Measurements from ENCODE around the gene GRID1. TPM values are rescaled to one million over a fixed set of nuclear protein-coding genes. Genes with fewer than 3 reads are reported as not detected.

Gene GRID1
- total and polyA plus RNA-seq, 10 of the 15 experiments (the other 5 are each of a cell fraction or from before 2014, with no cell fraction given): 0.04 to 0.62 (median 0.08) TPM; not detected in 5

DNA sequence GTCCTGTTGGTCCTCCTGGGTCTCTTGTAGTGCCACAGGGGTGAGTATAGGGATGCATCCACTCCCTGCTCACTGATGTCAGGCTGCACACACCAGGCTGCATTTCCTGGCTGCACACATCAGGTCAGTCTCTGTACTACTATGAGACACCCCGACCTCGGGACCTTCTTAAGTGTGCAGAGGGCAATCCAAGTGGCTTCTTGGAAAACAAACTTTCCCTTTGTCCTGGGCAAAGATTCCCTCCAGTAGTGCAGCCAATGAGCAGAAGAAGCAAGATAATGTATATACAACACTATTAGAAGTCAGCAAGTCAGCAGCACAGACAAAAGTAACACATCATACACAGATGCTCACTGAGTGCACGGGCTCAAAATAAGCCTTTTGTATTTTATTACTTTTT lies 493.5 kb downstream of the GRID1 start (continued):
- TF ChIP-seq, protein P1, sequence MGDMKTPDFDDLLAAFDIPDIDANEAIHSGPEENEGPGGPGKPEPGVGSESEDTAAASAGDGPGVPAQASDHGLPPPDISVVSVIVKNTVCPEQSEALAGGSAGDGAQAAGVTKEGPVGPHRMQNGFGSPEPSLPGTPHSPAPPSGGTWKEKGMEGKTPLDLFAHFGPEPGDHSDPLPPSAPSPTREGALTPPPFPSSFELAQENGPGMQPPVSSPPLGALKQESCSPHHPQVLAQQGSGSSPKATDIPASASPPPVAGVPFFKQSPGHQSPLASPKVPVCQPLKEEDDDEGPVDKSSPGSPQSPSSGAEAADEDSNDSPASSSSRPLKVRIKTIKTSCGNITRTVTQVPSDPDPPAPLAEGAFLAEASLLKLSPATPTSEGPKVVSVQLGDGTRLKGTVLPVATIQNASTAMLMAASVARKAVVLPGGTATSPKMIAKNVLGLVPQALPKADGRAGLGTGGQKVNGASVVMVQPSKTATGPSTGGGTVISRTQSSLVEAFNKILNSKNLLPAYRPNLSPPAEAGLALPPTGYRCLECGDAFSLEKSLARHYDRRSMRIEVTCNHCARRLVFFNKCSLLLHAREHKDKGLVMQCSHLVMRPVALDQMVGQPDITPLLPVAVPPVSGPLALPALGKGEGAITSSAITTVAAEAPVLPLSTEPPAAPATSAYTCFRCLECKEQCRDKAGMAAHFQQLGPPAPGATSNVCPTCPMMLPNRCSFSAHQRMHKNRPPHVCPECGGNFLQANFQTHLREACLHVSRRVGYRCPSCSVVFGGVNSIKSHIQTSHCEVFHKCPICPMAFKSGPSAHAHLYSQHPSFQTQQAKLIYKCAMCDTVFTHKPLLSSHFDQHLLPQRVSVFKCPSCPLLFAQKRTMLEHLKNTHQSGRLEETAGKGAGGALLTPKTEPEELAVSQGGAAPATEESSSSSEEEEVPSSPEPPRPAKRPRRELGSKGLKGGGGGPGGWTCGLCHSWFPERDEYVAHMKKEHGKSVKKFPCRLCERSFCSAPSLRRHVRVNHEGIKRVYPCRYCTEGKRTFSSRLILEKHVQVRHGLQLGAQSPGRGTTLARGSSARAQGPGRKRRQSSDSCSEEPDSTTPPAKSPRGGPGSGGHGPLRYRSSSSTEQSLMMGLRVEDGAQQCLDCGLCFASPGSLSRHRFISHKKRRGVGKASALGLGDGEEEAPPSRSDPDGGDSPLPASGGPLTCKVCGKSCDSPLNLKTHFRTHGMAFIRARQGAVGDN (IDR thresholded peaks at IDR 0.05): no peak
- TF ChIP-seq SMAD5 (IDR thresholded peaks at IDR 0.05; ENCODE audit: low read depth) (no peak), TCF12 (IDR thresholded peaks at IDR 0.05; ENCODE audit: low read depth, low read length) (no peak), HDAC2 (IDR thresholded peaks at IDR 0.05) (no peak), EP300 (IDR thresholded peaks at IDR 0.05; ENCODE audit: borderline replicate concordance in 1 of 2, control insufficient read depth in 1 of 2, low read depth in 2 of 2, low read length in 2 of 2) (no peak), CBX5 (IDR thresholded peaks at IDR 0.05; ENCODE audit: low read depth) (no peak)
- TF ChIP-seq, protein P2, sequence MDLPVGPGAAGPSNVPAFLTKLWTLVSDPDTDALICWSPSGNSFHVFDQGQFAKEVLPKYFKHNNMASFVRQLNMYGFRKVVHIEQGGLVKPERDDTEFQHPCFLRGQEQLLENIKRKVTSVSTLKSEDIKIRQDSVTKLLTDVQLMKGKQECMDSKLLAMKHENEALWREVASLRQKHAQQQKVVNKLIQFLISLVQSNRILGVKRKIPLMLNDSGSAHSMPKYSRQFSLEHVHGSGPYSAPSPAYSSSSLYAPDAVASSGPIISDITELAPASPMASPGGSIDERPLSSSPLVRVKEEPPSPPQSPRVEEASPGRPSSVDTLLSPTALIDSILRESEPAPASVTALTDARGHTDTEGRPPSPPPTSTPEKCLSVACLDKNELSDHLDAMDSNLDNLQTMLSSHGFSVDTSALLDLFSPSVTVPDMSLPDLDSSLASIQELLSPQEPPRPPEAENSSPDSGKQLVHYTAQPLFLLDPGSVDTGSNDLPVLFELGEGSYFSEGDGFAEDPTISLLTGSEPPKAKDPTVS (IDR thresholded peaks at IDR 0.05; ENCODE audit: low read depth, low read length): no peak
- TF ChIP-seq, protein P3, sequence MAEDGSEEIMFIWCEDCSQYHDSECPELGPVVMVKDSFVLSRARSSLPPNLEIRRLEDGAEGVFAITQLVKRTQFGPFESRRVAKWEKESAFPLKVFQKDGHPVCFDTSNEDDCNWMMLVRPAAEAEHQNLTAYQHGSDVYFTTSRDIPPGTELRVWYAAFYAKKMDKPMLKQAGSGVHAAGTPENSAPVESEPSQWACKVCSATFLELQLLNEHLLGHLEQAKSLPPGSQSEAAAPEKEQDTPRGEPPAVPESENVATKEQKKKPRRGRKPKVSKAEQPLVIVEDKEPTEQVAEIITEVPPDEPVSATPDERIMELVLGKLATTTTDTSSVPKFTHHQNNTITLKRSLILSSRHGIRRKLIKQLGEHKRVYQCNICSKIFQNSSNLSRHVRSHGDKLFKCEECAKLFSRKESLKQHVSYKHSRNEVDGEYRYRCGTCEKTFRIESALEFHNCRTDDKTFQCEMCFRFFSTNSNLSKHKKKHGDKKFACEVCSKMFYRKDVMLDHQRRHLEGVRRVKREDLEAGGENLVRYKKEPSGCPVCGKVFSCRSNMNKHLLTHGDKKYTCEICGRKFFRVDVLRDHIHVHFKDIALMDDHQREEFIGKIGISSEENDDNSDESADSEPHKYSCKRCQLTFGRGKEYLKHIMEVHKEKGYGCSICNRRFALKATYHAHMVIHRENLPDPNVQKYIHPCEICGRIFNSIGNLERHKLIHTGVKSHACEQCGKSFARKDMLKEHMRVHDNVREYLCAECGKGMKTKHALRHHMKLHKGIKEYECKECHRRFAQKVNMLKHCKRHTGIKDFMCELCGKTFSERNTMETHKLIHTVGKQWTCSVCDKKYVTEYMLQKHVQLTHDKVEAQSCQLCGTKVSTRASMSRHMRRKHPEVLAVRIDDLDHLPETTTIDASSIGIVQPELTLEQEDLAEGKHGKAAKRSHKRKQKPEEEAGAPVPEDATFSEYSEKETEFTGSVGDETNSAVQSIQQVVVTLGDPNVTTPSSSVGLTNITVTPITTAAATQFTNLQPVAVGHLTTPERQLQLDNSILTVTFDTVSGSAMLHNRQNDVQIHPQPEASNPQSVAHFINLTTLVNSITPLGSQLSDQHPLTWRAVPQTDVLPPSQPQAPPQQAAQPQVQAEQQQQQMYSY (CRISPR knock-in tag; IDR thresholded peaks at IDR 0.05): no peak
- TF ChIP-seq, protein P4, sequence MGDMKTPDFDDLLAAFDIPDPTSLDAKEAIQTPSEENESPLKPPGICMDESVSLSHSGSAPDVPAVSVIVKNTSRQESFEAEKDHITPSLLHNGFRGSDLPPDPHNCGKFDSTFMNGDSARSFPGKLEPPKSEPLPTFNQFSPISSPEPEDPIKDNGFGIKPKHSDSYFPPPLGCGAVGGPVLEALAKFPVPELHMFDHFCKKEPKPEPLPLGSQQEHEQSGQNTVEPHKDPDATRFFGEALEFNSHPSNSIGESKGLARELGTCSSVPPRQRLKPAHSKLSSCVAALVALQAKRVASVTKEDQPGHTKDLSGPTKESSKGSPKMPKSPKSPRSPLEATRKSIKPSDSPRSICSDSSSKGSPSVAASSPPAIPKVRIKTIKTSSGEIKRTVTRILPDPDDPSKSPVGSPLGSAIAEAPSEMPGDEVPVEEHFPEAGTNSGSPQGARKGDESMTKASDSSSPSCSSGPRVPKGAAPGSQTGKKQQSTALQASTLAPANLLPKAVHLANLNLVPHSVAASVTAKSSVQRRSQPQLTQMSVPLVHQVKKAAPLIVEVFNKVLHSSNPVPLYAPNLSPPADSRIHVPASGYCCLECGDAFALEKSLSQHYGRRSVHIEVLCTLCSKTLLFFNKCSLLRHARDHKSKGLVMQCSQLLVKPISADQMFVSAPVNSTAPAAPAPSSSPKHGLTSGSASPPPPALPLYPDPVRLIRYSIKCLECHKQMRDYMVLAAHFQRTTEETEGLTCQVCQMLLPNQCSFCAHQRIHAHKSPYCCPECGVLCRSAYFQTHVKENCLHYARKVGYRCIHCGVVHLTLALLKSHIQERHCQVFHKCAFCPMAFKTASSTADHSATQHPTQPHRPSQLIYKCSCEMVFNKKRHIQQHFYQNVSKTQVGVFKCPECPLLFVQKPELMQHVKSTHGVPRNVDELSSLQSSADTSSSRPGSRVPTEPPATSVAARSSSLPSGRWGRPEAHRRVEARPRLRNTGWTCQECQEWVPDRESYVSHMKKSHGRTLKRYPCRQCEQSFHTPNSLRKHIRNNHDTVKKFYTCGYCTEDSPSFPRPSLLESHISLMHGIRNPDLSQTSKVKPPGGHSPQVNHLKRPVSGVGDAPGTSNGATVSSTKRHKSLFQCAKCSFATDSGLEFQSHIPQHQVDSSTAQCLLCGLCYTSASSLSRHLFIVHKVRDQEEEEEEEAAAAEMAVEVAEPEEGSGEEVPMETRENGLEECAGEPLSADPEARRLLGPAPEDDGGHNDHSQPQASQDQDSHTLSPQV (IDR thresholded peaks at IDR 0.05): no peak
